SK-N-SH (cell line): ENCODE data around the gene TUT1. TPM values are rescaled to one million over a fixed set of nuclear protein-coding genes. Genes with fewer than 3 reads are reported as not detected.

Experiments used
- CTCF ChIA-PET: fragments of 300-600, 350-600 bp; formaldehyde crosslinking; extraction: SDS; loops from one replicate; lab custom pipeline; 2021; lab: Yijun Ruan, JAX
- POLR2A ChIA-PET: fragments of 350-600 bp; sonication (Branson Sonifier 250); formaldehyde crosslinking; extraction: SDS; loops from one replicate; lab custom pipeline; 2020; ENCODE audit warnings: antibody characterized with exemption, inconsistent platforms; lab: Yijun Ruan, JAX
- DNase-seq: peaks from one replicate; pipeline ENCODE4 v3.0.0; 2012
- H2AFZ ChIP-seq: fragments of 200-600 bp; sonication (generic); 2 replicates; pipeline ENCODE4 v1.8.1; 2016; ENCODE audit warnings: antibody characterized with exemption, mild to moderate bottlenecking, low read depth
- H3F3A ChIP-seq: fragments of 200-600 bp; sonication (generic); replicated peaks from 2 replicates; pipeline ENCODE3; 2016; ENCODE audit warnings: antibody characterized with exemption, mild to moderate bottlenecking; ENCODE audit not compliant: insufficient read depth
- H3K27ac ChIP-seq, 2 experiments: fragments of 200-500 bp in 1 of 2; fragments of 200-600 bp in 1 of 2; sonication (Bioruptor generic) in 1 of 2; sonication (generic), shearing (Covaris generic) in 1 of 2; 2 replicates each; pipeline versions ENCODE4 v1.5.1 to v1.6.1; 2014 to 2016; ENCODE audit warnings: low read depth in 2 of 2, inconsistent platforms in 1 of 2, low read length in 1 of 2, mild to moderate bottlenecking in 1 of 2, mixed read lengths in 1 of 2
- H3K27me3 ChIP-seq: fragments of 200-600 bp; sonication (generic), shearing (Covaris generic); 2 replicates; pipeline ENCODE4 v1.6.1; 2016; ENCODE audit warnings: mixed run types; ENCODE audit not compliant: insufficient read depth
- H3K36me3 ChIP-seq, 2 experiments: fragments of 200-500 bp in 1 of 2; fragments of 200-600 bp in 1 of 2; sonication (Bioruptor generic) in 1 of 2; sonication (generic) in 1 of 2; replicated peaks in 1 of 2; 2 replicates each; pipeline versions ENCODE3 to v1.5.1; 2014 to 2016; ENCODE audit warnings: low read length in 1 of 2, mild to moderate bottlenecking in 1 of 2; ENCODE audit not compliant: insufficient read depth in 2 of 2, control insufficient read depth in 1 of 2
- H3K4me1 ChIP-seq, 2 experiments: fragments of 200-500 bp in 1 of 2; fragments of 200-600 bp in 1 of 2; sonication (Bioruptor generic) in 1 of 2; sonication (generic), shearing (Covaris generic) in 1 of 2; 2 replicates each; pipeline versions ENCODE4 v1.5.1 to v1.6.1; 2014 to 2016; ENCODE audit warnings: low read depth in 1 of 2, low read length in 1 of 2, mixed run types in 1 of 2; ENCODE audit not compliant: insufficient read depth in 2 of 2, control insufficient read depth in 1 of 2
- H3K4me2 ChIP-seq: fragments of 200-600 bp; sonication (generic), shearing (Covaris generic); 2 replicates; pipeline ENCODE4 v1.6.1; 2017; ENCODE audit warnings: mixed run types
- H3K4me3 ChIP-seq, 2 experiments: fragments of 200-500 bp in 1 of 2; fragments of 200-600 bp in 1 of 2; sonication (Bioruptor generic) in 1 of 2; sonication (generic), shearing (Covaris generic) in 1 of 2; 2 replicates each; pipeline versions ENCODE4 v1.5.1 to v1.8.1; 2014 to 2016; ENCODE audit warnings: low read depth in 2 of 2, inconsistent platforms in 1 of 2, low read length in 1 of 2, mild to moderate bottlenecking in 1 of 2, mixed read lengths in 1 of 2, moderate library complexity in 1 of 2
- H3K79me2 ChIP-seq: fragments of 200-600 bp; sonication (generic); 2 replicates; pipeline ENCODE4 v1.8.1; 2017; ENCODE audit warnings: mild to moderate bottlenecking; ENCODE audit not compliant: insufficient read depth
- H3K9ac ChIP-seq: fragments of 200-600 bp; sonication (generic); 2 replicates; pipeline ENCODE4 v1.6.1; 2017; ENCODE audit warnings: mixed run types
- H3K9me2 ChIP-seq: fragments of 200-600 bp; sonication (generic); 2 replicates; pipeline ENCODE4 v1.6.1; 2017; ENCODE audit warnings: mixed run types
- H3K9me3 ChIP-seq: fragments of 200-600 bp; sonication (generic); 2 replicates; pipeline ENCODE4 v1.6.1; 2017; ENCODE audit warnings: mixed run types, mild to moderate bottlenecking, moderate library complexity
- H4K20me1 ChIP-seq: fragments of 200-600 bp; sonication (generic); 2 replicates; pipeline ENCODE4 v1.6.1; 2017; ENCODE audit warnings: mild to moderate bottlenecking, mixed run types; ENCODE audit not compliant: insufficient read depth
- FOXM1 ChIP-seq: IDR thresholded peaks from 2 replicates; pipeline ENCODE4 v1.4.0; 2012; ENCODE audit warnings: low read depth, mild to moderate bottlenecking
- GABPA ChIP-seq: IDR thresholded peaks from 2 replicates; pipeline ENCODE4 v1.4.0; 2012; ENCODE audit warnings: low read depth, mild to moderate bottlenecking
- GATA2 ChIP-seq: sonication (generic); formaldehyde crosslinking; IDR thresholded peaks from 2 replicates; pipeline ENCODE4 v1.5.0; 2020; ENCODE audit warnings: mild to moderate bottlenecking, missing genetic modification reagents
- JUND ChIP-seq: IDR thresholded peaks from 2 replicates; pipeline ENCODE4 v1.4.0; 2012
- MXI1 ChIP-seq: IDR thresholded peaks from 2 replicates; pipeline ENCODE4 v1.6.1; 2012; ENCODE audit warnings: mild to moderate bottlenecking, low read depth, low read length, improper control_type of control experiment
- NFIC ChIP-seq: IDR thresholded peaks from 2 replicates; pipeline ENCODE4 v1.4.0; 2012; ENCODE audit warnings: borderline replicate concordance
- POLR2AphosphoS5 ChIP-seq: IDR thresholded peaks from 2 replicates; pipeline ENCODE4 v1.6.1; 2012; ENCODE audit warnings: low read depth, low read length
- RAD21 ChIP-seq: IDR thresholded peaks from 2 replicates; pipeline ENCODE4 v1.6.1; 2012; ENCODE audit warnings: mild to moderate bottlenecking, low read length
- RCOR1 ChIP-seq: fragments of 150-350 bp; IDR thresholded peaks from 2 replicates; pipeline ENCODE4 v1.6.1; 2017; ENCODE audit warnings: antibody characterized with exemption, low read length
- RFX5 ChIP-seq: IDR thresholded peaks from 2 replicates; pipeline ENCODE4 v1.6.1; 2012; ENCODE audit warnings: mild to moderate bottlenecking, improper control_type of control experiment, low read length
- YY1 ChIP-seq: IDR thresholded peaks from 2 replicates; pipeline ENCODE4 v1.4.0; 2012; ENCODE audit warnings: low read depth, mild to moderate bottlenecking
- WGBS: methylation state at CpG from one replicate; pipeline ENCODE4 v1.1.6; 2017; ENCODE audit warnings: low lambda C conversion rate; 5-methylcytosine and 5-hydroxymethylcytosine counted together
- polyA plus RNA-seq, 3 experiments: library from polyadenylated mRNA; depleted of rRNA; stranded (reverse); fragments of >200 nt; gene quantifications; 2 replicates each; pipeline ENCODE4 v1.2.3, GENCODE V29; 2012
- TF ChIP-seq, protein P1 (sequence below): fragments of 200-600 bp; sonication (generic); IDR thresholded peaks from 2 replicates; pipeline ENCODE4 v1.6.1; 2017; ENCODE audit warnings: antibody characterized with exemption, mild to moderate bottlenecking, moderate library complexity
- TF ChIP-seq, protein P2 (sequence below): IDR thresholded peaks from 2 replicates; pipeline ENCODE4 v1.6.1; 2012; ENCODE audit warnings: mild to moderate bottlenecking, low read depth, low read length, moderate library complexity
- TF ChIP-seq, protein P3 (sequence below): fragments of 150-350 bp; IDR thresholded peaks from 2 replicates; pipeline ENCODE4 v1.6.1; 2017; ENCODE audit warnings: antibody characterized with exemption, low read length, low read depth, borderline replicate concordance
- TF ChIP-seq, protein P4 (sequence below): fragments of 150-350 bp; IDR thresholded peaks from 2 replicates; pipeline ENCODE4 v1.6.1; 2016; ENCODE audit warnings: mild to moderate bottlenecking, low read depth, low read length

Gene TUT1
- polyA plus RNA-seq, 1 of the 3 experiments (the other 2 are of a cell fraction), result 27.3 TPM

DNA sequence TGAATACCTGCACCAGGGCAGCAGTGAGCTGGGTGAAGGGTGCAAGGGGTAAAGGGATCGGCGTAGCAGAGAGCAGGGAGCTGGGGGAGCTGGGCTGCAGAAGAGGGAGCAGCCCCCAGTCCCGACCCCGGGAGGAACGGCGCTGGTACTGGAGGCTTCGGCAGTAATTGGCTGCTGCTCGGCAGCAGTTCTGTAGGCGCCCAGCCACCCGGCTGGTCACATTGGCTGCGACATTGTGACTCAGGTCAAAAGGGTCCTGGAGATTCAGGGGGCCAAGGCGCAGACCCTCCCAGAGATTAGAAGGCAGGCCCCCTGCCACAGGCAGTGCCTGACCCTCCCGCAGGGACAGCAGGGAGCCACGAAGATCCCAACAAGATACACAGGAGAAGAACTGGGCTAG is 15.5 kb downstream of the TUT1 start:
- H3K27ac ChIP-seq, result no peak overlapping the region
- POLR2A ChIA-PET, result no interaction called here

More for the DNA sequence above, 15.5 kb downstream of the TUT1 start:
- no peak for TF ChIP-seq GATA2
- TF ChIP-seq, protein P1, sequence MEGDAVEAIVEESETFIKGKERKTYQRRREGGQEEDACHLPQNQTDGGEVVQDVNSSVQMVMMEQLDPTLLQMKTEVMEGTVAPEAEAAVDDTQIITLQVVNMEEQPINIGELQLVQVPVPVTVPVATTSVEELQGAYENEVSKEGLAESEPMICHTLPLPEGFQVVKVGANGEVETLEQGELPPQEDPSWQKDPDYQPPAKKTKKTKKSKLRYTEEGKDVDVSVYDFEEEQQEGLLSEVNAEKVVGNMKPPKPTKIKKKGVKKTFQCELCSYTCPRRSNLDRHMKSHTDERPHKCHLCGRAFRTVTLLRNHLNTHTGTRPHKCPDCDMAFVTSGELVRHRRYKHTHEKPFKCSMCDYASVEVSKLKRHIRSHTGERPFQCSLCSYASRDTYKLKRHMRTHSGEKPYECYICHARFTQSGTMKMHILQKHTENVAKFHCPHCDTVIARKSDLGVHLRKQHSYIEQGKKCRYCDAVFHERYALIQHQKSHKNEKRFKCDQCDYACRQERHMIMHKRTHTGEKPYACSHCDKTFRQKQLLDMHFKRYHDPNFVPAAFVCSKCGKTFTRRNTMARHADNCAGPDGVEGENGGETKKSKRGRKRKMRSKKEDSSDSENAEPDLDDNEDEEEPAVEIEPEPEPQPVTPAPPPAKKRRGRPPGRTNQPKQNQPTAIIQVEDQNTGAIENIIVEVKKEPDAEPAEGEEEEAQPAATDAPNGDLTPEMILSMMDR, result no peak
- no peak for TF ChIP-seq RAD21
- TF ChIP-seq POLR2AphosphoS5, result no peak
- TF ChIP-seq, protein P2, sequence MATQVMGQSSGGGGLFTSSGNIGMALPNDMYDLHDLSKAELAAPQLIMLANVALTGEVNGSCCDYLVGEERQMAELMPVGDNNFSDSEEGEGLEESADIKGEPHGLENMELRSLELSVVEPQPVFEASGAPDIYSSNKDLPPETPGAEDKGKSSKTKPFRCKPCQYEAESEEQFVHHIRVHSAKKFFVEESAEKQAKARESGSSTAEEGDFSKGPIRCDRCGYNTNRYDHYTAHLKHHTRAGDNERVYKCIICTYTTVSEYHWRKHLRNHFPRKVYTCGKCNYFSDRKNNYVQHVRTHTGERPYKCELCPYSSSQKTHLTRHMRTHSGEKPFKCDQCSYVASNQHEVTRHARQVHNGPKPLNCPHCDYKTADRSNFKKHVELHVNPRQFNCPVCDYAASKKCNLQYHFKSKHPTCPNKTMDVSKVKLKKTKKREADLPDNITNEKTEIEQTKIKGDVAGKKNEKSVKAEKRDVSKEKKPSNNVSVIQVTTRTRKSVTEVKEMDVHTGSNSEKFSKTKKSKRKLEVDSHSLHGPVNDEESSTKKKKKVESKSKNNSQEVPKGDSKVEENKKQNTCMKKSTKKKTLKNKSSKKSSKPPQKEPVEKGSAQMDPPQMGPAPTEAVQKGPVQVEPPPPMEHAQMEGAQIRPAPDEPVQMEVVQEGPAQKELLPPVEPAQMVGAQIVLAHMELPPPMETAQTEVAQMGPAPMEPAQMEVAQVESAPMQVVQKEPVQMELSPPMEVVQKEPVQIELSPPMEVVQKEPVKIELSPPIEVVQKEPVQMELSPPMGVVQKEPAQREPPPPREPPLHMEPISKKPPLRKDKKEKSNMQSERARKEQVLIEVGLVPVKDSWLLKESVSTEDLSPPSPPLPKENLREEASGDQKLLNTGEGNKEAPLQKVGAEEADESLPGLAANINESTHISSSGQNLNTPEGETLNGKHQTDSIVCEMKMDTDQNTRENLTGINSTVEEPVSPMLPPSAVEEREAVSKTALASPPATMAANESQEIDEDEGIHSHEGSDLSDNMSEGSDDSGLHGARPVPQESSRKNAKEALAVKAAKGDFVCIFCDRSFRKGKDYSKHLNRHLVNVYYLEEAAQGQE, result no peak
- no peak for TF ChIP-seq YY1
- no peak for TF ChIP-seq FOXM1
- TF ChIP-seq, protein P3, sequence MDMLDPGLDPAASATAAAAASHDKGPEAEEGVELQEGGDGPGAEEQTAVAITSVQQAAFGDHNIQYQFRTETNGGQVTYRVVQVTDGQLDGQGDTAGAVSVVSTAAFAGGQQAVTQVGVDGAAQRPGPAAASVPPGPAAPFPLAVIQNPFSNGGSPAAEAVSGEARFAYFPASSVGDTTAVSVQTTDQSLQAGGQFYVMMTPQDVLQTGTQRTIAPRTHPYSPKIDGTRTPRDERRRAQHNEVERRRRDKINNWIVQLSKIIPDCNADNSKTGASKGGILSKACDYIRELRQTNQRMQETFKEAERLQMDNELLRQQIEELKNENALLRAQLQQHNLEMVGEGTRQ, result no peak
- no peak for TF ChIP-seq RFX5
- TF ChIP-seq GABPA, result no peak
- TF ChIP-seq MXI1, result no peak
- no peak for TF ChIP-seq NFIC
- TF ChIP-seq, protein P4, sequence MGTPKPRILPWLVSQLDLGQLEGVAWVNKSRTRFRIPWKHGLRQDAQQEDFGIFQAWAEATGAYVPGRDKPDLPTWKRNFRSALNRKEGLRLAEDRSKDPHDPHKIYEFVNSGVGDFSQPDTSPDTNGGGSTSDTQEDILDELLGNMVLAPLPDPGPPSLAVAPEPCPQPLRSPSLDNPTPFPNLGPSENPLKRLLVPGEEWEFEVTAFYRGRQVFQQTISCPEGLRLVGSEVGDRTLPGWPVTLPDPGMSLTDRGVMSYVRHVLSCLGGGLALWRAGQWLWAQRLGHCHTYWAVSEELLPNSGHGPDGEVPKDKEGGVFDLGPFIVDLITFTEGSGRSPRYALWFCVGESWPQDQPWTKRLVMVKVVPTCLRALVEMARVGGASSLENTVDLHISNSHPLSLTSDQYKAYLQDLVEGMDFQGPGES, result no peak
- TF ChIP-seq JUND, result no peak
- TF ChIP-seq RCOR1, result no peak
- TF ChIP-seq, all 33 proteins: peak for 0
- Histone ChIP-seq H3F3A (peaks cover 10% of the 10 kb centered on the region), H3K9me2 (no peaks in the 10 kb centered on the region), H3K4me3 (no peak overlapping the region), H3K4me2 (peak overlapping the region; percentile 80), H2AFZ (no peak overlapping the region), H3K9me3 (no peaks in the 10 kb centered on the region), H3K4me1 (peaks cover 16 to 28% of the 10 kb centered on the region in 2 experiments; a peak in 3 of 4 replicates), H4K20me1 (peaks cover 17% of the 10 kb centered on the region), H3K27me3 (no peaks in the 10 kb centered on the region), H3K79me2 (peaks cover 46% of the 10 kb centered on the region), H3K9ac (no peak overlapping the region), H3K36me3 (peaks cover 32 to 47% of the 10 kb centered on the region in 2 experiments)
- CTCF ChIA-PET, result interaction anchor here (1.2 kb wide), 1 partner anchor 23 kb away, joined by 3 read pairs; no protein-coding TSS in a partner anchor
- 97% methylated on average over 11 of the region's 14 CpGs for WGBS
- no peak for DNase-seq
